ENCODE data around the gene ITM2C.

ITM2C gene

DNA sequence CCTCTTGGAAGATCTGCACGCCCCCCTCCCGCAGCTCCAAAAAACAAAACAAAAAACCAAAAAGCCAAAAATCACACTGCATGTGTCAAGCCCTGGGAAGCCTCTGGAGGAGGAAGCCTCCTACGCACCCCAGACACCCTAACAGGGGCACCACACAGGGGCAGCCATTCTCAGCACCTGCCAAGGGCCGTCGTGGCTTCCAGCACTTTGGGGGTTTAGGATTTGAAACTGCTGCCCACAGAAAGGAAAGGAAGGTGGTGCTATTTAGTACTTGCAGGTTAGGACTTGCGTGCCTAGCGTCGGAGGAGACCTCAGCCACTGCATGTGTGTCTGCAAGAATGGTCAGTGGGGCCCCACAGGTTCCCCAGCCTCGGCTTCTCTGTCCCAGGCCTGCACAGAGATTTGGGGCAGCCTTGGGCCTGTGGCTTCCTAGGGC is 60.7 kb downstream of the ITM2C start:
- no peaks in the 10 kb centered on the region for H3F3A ChIP-seq (ENCODE audit: insufficient read depth, low read length)
- H3K4me3 ChIP-seq (ENCODE audit: low read depth, low read length, poor library complexity, severe bottlenecking) = no peak overlapping the region
- no peaks in the 10 kb centered on the region for H3K79me2 ChIP-seq (ENCODE audit: insufficient read depth, low read length)
- H4K20me1 ChIP-seq (ENCODE audit: insufficient read depth, low read length) = no peaks in the 10 kb centered on the region
- H3K9me3 ChIP-seq (ENCODE audit: low read length) = no peaks in the 10 kb centered on the region
- peak overlapping the region; percentile 58; the same call in 1 of the 2 replicates for H3K4me2 ChIP-seq (ENCODE audit: low read length)
- peaks cover 9% of the 10 kb centered on the region for H3K4me1 ChIP-seq (ENCODE audit: insufficient read depth, low read length, severe bottlenecking)
- TF ChIP-seq EZH2 (IDR thresholded peaks at IDR 0.05; ENCODE audit: borderline replicate concordance, low read length) (no peak), CTCF (IDR thresholded peaks at IDR 0.05; ENCODE audit: low read length) (no peak)
- H3K9ac ChIP-seq (ENCODE audit: low read length) = no peak overlapping the region
- no peaks in the 10 kb centered on the region for H3K9me2 ChIP-seq (ENCODE audit: low read depth, low read length)
- no peak overlapping the region for H3K27ac ChIP-seq (ENCODE audit: low read depth, low read length, poor library complexity, severe bottlenecking)
- peaks cover 5% of the 10 kb centered on the region; the same call in 1 of the 2 replicates for H3K27me3 ChIP-seq (ENCODE audit: insufficient read depth, low read length)
- no peak overlapping the region for H2AFZ ChIP-seq (ENCODE audit: low read length)
- H3K36me3 ChIP-seq (ENCODE audit: insufficient read depth, low read length) = no peaks in the 10 kb centered on the region

DNA sequence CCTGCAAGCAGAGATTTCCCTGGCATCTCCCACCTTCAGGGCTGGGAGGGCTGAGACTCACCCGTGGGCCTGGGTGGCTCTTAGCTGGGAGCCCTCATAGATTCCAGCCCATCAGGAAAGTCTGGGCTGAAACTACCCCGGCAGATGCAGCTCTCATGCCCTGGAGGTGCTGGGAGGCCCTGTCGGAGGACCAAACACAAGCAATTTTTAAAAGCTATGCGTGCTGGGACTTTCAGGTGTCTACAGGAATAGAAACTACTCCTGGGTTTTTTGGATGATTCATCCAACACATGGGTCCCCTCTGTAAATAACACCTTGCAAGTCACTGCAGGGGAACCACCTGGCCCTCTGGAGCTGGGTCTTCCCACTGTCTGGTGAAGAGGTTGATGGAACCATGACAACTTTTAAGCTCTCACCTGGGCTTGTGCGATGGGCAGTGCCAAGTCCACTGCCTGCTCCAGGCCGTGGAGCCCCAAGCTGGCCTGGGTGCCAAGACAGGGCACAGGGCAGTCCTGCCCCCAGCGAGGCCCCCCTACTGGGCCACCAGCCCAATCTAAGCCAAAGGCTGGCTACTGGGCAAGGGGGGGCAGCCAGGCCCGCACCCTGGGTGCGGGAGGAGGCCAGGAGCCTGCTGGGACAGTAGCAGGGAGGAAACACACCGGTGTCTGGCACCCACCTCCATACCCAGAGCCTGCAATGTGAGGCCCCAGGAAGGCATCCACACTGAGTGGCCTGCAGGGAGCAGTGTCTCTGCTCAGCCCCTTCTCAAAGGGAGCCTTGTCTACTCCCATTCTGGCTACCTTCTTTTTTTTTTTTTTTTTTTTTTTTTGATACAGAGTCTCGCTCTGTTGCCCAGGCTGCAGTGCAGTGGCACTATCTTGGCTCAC is 61.4 kb downstream of the ITM2C start:
- Histone ChIP-seq H2AFZ (ENCODE audit: low read length) (no peak overlapping the region), H3K79me2 (ENCODE audit: insufficient read depth, low read length) (no peaks in the 10 kb centered on the region), H3K27ac (ENCODE audit: low read depth, low read length, poor library complexity, severe bottlenecking) (no peak overlapping the region), H3K36me3 (ENCODE audit: insufficient read depth, low read length) (no peaks in the 10 kb centered on the region), H3K9me3 (ENCODE audit: low read length) (no peaks in the 10 kb centered on the region), H3K9ac (ENCODE audit: low read length) (no peak overlapping the region), H3K4me3 (ENCODE audit: low read depth, low read length, poor library complexity, severe bottlenecking) (no peak overlapping the region), H3K4me2 (ENCODE audit: low read length) (no peak overlapping the region), H4K20me1 (ENCODE audit: insufficient read depth, low read length) (no peaks in the 10 kb centered on the region), H3F3A (ENCODE audit: insufficient read depth, low read length) (no peaks in the 10 kb centered on the region), H3K4me1 (ENCODE audit: insufficient read depth, low read length, severe bottlenecking) (peaks cover 9% of the 10 kb centered on the region), H3K27me3 (ENCODE audit: insufficient read depth, low read length) (peaks cover 5% of the 10 kb centered on the region; the same call in 1 of the 2 replicates), H3K9me2 (ENCODE audit: low read depth, low read length) (no peaks in the 10 kb centered on the region)
- TF ChIP-seq EZH2 (IDR thresholded peaks at IDR 0.05; ENCODE audit: borderline replicate concordance, low read length) (no peak), CTCF (IDR thresholded peaks at IDR 0.05; ENCODE audit: low read length) (no peak)

DNA sequence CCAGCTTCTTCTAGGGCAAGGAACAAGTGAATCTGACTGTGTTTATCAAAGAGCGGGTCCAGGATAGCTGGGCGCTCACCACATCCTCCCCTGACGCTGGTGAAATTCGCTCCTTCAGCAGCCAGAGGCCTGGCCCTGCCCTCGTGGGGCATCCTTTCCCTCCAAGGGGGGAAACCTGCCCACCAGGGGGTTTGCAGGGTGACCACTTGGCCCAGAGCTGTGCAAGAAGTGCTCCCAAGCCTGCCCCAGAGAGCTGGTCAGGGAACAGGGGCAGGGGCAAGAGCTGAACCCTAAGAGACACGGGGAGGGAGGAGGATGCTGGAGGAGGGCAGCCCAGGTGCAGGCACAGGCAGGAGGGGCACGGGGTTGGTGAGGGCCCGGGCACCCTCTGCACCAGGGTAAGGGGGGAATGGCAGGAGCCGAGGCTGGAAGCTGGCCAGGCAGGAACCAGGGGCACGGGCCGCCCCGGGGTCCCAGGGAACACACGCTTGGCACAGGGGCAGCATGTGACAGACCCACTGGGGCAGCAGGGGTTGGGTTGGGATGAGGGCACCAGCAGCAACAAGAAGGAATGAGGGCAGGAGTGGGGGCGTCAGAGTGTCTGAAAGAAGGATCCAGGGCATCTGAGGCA is 63.1 kb downstream of the ITM2C start:
- Histone ChIP-seq H3K4me2 (ENCODE audit: low read length) (no peak overlapping the region), H4K20me1 (ENCODE audit: insufficient read depth, low read length) (no peaks in the 10 kb centered on the region), H2AFZ (ENCODE audit: low read length) (no peak overlapping the region), H3K4me3 (ENCODE audit: low read depth, low read length, poor library complexity, severe bottlenecking) (no peak overlapping the region), H3K27ac (ENCODE audit: low read depth, low read length, poor library complexity, severe bottlenecking) (no peak overlapping the region), H3K9me2 (ENCODE audit: low read depth, low read length) (no peaks in the 10 kb centered on the region), H3K4me1 (ENCODE audit: insufficient read depth, low read length, severe bottlenecking) (peaks cover 9% of the 10 kb centered on the region), H3F3A (ENCODE audit: insufficient read depth, low read length) (no peaks in the 10 kb centered on the region), H3K79me2 (ENCODE audit: insufficient read depth, low read length) (no peaks in the 10 kb centered on the region), H3K36me3 (ENCODE audit: insufficient read depth, low read length) (no peaks in the 10 kb centered on the region), H3K9me3 (ENCODE audit: low read length) (no peaks in the 10 kb centered on the region), H3K27me3 (ENCODE audit: insufficient read depth, low read length) (peaks cover 5% of the 10 kb centered on the region; the same call in 1 of the 2 replicates), H3K9ac (ENCODE audit: low read length) (no peak overlapping the region)
- TF ChIP-seq EZH2 (IDR thresholded peaks at IDR 0.05; ENCODE audit: borderline replicate concordance, low read length) (no peak), CTCF (IDR thresholded peaks at IDR 0.05; ENCODE audit: low read length) (no peak)

Measured in OCI-LY1 (cell line).